Sigmoid colon (tissue), 7 donors: Measurements from ENCODE around the gene PRKCZ. TPM values are rescaled to one million over a fixed set of nuclear protein-coding genes. Genes with fewer than 3 reads are reported as not detected.

Experiments used
- DNase-seq: peaks from one replicate; pipeline ENCODE4 v3.0.0-alpha.2; 2019
- H3K27ac ChIP-seq, 4 donors: fragments of 200-600 bp; sonication (generic); one replicate each; pipeline ENCODE4 v1.5.1; 2016 to 2019; ENCODE audit warnings: mild to moderate bottlenecking in 1 of 4
- H3K27me3 ChIP-seq, 3 donors: fragments of 200-600 bp; sonication (generic); one replicate each; pipeline ENCODE4 v1.5.1; 2019; ENCODE audit warnings: mild to moderate bottlenecking in 1 of 3
- H3K36me3 ChIP-seq, 4 donors: fragments of 200-600 bp; sonication (generic); one replicate each; pipeline ENCODE4 v1.5.1; 2016 to 2019
- H3K4me1 ChIP-seq, 4 donors: fragments of 200-600 bp; sonication (generic); one replicate each; pipeline ENCODE4 v1.5.1; 2017 to 2019
- H3K4me3 ChIP-seq, 4 donors: fragments of 200-600 bp; sonication (generic); one replicate each; pipeline ENCODE4 v1.5.1; 2017 to 2019; ENCODE audit warnings: mild to moderate bottlenecking in 2 of 4, moderate library complexity in 1 of 4
- H3K9me3 ChIP-seq, 4 donors: fragments of 200-600 bp in 3 of 4; sonication (generic) in 3 of 4; one replicate each; pipeline versions ENCODE4 v1.5.1 to v1.6.1; 2013 to 2019
- EP300 ChIP-seq, 4 donors: sonication (generic); formaldehyde crosslinking; IDR thresholded peaks; one replicate each; pipeline ENCODE4 v1.6.1; 2017; ENCODE audit warnings: antibody characterized with exemption in 4 of 4
- POLR2A ChIP-seq, 2 donors: fragments of 450-650 bp; IDR thresholded peaks; one replicate each; pipeline ENCODE4 v1.6.1; 2016; ENCODE audit warnings: antibody characterized with exemption in 2 of 2, mild to moderate bottlenecking in 2 of 2, moderate library complexity in 2 of 2
- POLR2AphosphoS5 ChIP-seq, 4 donors: sonication (generic); formaldehyde crosslinking; IDR thresholded peaks; one replicate each; pipeline ENCODE4 v1.6.1; 2017; ENCODE audit warnings: antibody characterized with exemption in 4 of 4
- WGBS, 2 donors: extraction: QIAGEN DNeasy Blood & Tissue Kit; methylation state at CpG; one replicate each; pipeline ENCODE4 v1.1.7; 2013; 5-methylcytosine and 5-hydroxymethylcytosine counted together
- intact Hi-C: fragments of 100-400 bp; cut with DNase I; formaldehyde crosslinking; loops from one replicate; pipeline ENCODE4 v1.15.1; 2023
- polyA plus RNA-seq, 3 donors: library from polyadenylated mRNA; stranded (reverse); fragments of 200-250 nt; gene quantifications; one replicate each; pipeline ENCODE4 v1.2.3, GENCODE V29; 2013
- total RNA-seq, 4 donors: library from RNA; depleted of rRNA; stranded (reverse); fragments of >200 nt; gene quantifications; one replicate each; pipeline ENCODE4 v1.1.0, GENCODE V29; 2016
- TF ChIP-seq, protein P1 (sequence below), 4 experiments: fragments of 450-650 bp in 3 of 4; fragments of 200-600 bp in 1 of 4; IDR thresholded peaks; one replicate each; pipeline ENCODE4 v1.5.1; 2016 to 2019; ENCODE audit warnings: antibody characterized with exemption in 4 of 4, mild to moderate bottlenecking in 3 of 4, moderate library complexity in 2 of 4
- donor health status: healthy with polysubstance abuse.
- donor health status: Bipolar disorder and iron deficiency.
- donor health status: healthy.

Gene PRKCZ
- total and polyA plus RNA-seq, 7 donors = 1.4 to 52.9 (median 4.8) TPM

DNA sequence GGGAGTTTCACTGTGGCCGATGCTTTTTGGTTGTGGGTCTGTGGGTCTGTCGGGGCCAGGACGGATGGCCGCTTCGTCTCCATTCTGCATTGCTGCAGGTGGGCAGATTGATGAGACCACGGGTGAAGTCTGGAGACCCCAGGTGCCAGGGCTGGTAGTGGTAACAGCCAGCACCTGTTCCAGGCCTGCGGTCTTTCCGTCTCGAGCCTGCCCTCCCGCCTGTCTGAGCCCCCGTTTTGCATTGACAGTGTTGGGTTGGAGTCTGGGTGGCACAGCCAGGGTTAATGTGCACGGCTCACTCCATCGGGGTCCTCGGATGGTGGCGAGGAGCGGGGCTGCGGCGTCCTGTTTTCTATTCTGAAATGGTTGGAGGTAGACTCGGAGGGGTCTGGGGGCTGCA lies 24.2 kb downstream of the PRKCZ start:
- Histone ChIP-seq H3K9me3 (peaks cover 7 to 21% (median 13%) of the 10 kb centered on the region in 4 donors), H3K27me3 (peaks cover 14 to 81% (median 35%) of the 10 kb centered on the region in 3 donors), H3K4me3 (peak overlapping the region in 2 of 4 donors; percentile 39 to 40), H3K36me3 (no peaks in the 10 kb centered on the region), H3K4me1 (peaks cover 0 to 9% (median 7%) of the 10 kb centered on the region in 4 donors), H3K27ac (no peak overlapping the region)
- intact Hi-C loops = no loop called here
- 80 to 93% methylated on average over 19 of the region's 19 CpGs for WGBS, 2 donors
- TF ChIP-seq EP300 (IDR thresholded peaks at IDR 0.05) = no peak
- TF ChIP-seq POLR2AphosphoS5 (IDR thresholded peaks at IDR 0.05) = no peak
- TF ChIP-seq, protein P1, sequence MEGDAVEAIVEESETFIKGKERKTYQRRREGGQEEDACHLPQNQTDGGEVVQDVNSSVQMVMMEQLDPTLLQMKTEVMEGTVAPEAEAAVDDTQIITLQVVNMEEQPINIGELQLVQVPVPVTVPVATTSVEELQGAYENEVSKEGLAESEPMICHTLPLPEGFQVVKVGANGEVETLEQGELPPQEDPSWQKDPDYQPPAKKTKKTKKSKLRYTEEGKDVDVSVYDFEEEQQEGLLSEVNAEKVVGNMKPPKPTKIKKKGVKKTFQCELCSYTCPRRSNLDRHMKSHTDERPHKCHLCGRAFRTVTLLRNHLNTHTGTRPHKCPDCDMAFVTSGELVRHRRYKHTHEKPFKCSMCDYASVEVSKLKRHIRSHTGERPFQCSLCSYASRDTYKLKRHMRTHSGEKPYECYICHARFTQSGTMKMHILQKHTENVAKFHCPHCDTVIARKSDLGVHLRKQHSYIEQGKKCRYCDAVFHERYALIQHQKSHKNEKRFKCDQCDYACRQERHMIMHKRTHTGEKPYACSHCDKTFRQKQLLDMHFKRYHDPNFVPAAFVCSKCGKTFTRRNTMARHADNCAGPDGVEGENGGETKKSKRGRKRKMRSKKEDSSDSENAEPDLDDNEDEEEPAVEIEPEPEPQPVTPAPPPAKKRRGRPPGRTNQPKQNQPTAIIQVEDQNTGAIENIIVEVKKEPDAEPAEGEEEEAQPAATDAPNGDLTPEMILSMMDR (IDR thresholded peaks at IDR 0.05) = no peak
- TF ChIP-seq POLR2A (IDR thresholded peaks at IDR 0.05) = no peak
- no peak for DNase-seq

- TF ChIP-seq POLR2A (IDR thresholded peaks at IDR 0.05) = no peak
- TF ChIP-seq POLR2AphosphoS5 (IDR thresholded peaks at IDR 0.05) = no peak
- TF ChIP-seq, protein P1 (IDR thresholded peaks at IDR 0.05) = no peak
- TF ChIP-seq EP300 (IDR thresholded peaks at IDR 0.05) = no peak
- 88 to 93% methylated on average over 38 of the region's 38 CpGs for WGBS, 2 donors
These were observed 24.9 kb downstream of the PRKCZ start for GRCh38 chr1:2074944-2075740.

DNA sequence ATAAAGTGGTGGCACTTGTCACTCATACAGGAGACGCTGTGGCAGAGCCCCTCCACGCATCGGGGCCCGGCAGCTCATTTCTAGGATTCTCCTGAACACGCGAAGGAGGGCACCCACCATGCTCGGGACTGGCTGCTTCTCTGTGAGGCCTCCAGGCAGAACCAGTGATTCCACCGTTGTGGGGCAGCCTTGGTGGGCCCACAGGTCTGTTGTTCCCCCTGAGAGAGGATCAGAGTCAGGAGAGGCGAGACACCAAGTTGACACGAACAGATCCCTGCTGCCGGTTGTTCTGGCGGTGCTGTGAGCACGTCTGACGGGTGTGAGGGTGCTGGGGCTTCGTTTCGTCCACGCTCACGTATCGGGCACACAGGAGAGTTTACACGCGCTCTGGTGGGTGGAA lies 26.6 kb downstream of the PRKCZ start:
- H3K4me1 ChIP-seq = peaks cover 0 to 9% (median 7%) of the 10 kb centered on the region in 4 donors
- no peak overlapping the region for H3K4me3 ChIP-seq
- peaks cover 7 to 22% (median 13%) of the 10 kb centered on the region in 4 donors for H3K9me3 ChIP-seq
- no peaks in the 10 kb centered on the region for H3K36me3 ChIP-seq
- no peak overlapping the region for H3K27ac ChIP-seq
- WGBS, 2 donors = 96 to 97% methylated on average over 21 of the region's 21 CpGs
- DNase-seq = no peak
- peaks cover 14 to 64% (median 16%) of the 10 kb centered on the region in 3 donors for H3K27me3 ChIP-seq
- intact Hi-C loops = no loop called here
- no peak for TF ChIP-seq POLR2AphosphoS5 (IDR thresholded peaks at IDR 0.05)
- no peak for TF ChIP-seq EP300 (IDR thresholded peaks at IDR 0.05)
- no peak for TF ChIP-seq POLR2A (IDR thresholded peaks at IDR 0.05)
- TF ChIP-seq, protein P1 (IDR thresholded peaks at IDR 0.05) = no peak

More at GRCh38 chr1:2074944-2075740, 24.9 kb downstream of the PRKCZ start:
- H3K9me3 ChIP-seq = peaks cover 7 to 22% (median 13%) of the 10 kb centered on the region in 4 donors
- DNase-seq = no peak
- H3K27me3 ChIP-seq = peaks cover 14 to 73% (median 27%) of the 10 kb centered on the region in 3 donors
- no peak overlapping the region for H3K27ac ChIP-seq
- intact Hi-C loops = no loop called here
- peaks cover 0 to 9% (median 7%) of the 10 kb centered on the region in 4 donors for H3K4me1 ChIP-seq
- no peaks in the 10 kb centered on the region for H3K36me3 ChIP-seq
- no peak overlapping the region for H3K4me3 ChIP-seq

- H3K27me3 ChIP-seq = peaks cover 6 to 59% (median 12%) of the 10 kb centered on the region in 3 donors
- peaks cover 0 to 9% (median 7%) of the 10 kb centered on the region in 4 donors for H3K4me1 ChIP-seq
- H3K36me3 ChIP-seq = no peaks in the 10 kb centered on the region
- no peak overlapping the region for H3K4me3 ChIP-seq
- intact Hi-C loops = no loop called here
- no peak for DNase-seq
- H3K27ac ChIP-seq = no peak overlapping the region
- WGBS, 2 donors = 96 to 97% methylated on average over 7 of the region's 7 CpGs
- H3K9me3 ChIP-seq = peaks cover 7 to 22% (median 13%) of the 10 kb centered on the region in 4 donors
- TF ChIP-seq POLR2A (IDR thresholded peaks at IDR 0.05) = no peak
- no peak for TF ChIP-seq EP300 (IDR thresholded peaks at IDR 0.05)
- no peak for TF ChIP-seq POLR2AphosphoS5 (IDR thresholded peaks at IDR 0.05)
- TF ChIP-seq, protein P1 (IDR thresholded peaks at IDR 0.05) = no peak
These were observed 28.0 kb downstream of the PRKCZ start for GRCh38 chr1:2078170-2078569.
